ENCODE data around the gene DDX1. TPM values are rescaled to one million over a fixed set of nuclear protein-coding genes. Genes with fewer than 3 reads are reported as not detected.

DDX1 gene
- total and polyA plus RNA-seq, 8 donors = 74.2 to 153 (median 126) TPM

DNA sequence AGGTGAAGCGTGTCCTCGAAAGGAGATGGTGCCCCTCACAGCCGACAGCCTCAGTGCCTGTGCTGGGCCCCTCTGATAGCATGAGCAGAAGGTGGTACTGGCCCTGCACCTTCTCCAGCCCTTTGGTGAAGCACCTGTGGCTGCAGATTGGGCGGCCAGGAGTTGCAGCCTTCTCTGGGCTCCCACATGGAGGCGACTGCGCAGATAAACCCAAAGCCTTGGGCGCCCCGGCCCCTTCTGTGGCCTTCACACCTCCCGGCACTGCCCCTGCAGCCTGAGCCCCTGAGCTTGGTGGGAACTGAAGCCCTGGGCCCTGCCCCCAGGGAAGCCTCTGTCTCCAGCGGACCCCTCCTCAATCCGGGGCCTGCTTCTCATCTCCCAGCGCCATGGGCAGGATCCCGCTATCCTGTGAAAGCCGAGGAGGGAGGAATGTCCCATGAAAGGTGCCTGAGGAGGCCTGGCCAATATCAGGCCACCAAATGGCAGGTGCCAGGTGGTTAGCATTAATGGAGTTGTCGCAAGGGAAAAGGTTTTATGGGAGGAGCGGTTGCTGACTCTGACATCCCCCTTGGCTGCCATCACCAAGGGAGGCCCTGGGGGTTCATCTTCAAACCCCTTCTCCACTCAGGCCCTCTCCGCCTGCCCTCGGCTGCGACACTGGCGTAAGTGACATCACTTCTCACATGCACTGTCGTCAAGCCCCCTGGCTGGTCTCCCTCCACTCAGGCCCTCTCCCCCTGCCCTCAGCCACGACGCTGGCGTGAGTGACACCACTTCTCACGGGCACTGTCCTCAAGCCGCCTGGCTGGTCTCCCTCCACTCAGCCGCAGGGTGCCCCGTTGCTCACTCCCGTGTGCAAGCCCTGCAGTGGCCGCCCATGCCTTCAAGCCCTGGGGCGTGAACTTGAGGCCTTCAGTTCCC is 62.4 kb downstream of the DDX1 start:
- Histone ChIP-seq H3K36me3 (no peaks in the 10 kb centered on the region), H3K27me3 (no peaks in the 10 kb centered on the region), H3K27ac (no peak overlapping the region), H3K4me3 (no peak overlapping the region), H3K9me3 (no peaks in the 10 kb centered on the region), H3K4me1 (no peaks in the 10 kb centered on the region)
- DNase-seq (peak in 1 of 4 donors; percentile 73), ATAC-seq (no peak)
- intact Hi-C loops (cut with DNase I) = no loop called here
- TF ChIP-seq, protein P1, sequence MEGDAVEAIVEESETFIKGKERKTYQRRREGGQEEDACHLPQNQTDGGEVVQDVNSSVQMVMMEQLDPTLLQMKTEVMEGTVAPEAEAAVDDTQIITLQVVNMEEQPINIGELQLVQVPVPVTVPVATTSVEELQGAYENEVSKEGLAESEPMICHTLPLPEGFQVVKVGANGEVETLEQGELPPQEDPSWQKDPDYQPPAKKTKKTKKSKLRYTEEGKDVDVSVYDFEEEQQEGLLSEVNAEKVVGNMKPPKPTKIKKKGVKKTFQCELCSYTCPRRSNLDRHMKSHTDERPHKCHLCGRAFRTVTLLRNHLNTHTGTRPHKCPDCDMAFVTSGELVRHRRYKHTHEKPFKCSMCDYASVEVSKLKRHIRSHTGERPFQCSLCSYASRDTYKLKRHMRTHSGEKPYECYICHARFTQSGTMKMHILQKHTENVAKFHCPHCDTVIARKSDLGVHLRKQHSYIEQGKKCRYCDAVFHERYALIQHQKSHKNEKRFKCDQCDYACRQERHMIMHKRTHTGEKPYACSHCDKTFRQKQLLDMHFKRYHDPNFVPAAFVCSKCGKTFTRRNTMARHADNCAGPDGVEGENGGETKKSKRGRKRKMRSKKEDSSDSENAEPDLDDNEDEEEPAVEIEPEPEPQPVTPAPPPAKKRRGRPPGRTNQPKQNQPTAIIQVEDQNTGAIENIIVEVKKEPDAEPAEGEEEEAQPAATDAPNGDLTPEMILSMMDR (IDR thresholded peaks at IDR 0.05) = no peak

DNA sequence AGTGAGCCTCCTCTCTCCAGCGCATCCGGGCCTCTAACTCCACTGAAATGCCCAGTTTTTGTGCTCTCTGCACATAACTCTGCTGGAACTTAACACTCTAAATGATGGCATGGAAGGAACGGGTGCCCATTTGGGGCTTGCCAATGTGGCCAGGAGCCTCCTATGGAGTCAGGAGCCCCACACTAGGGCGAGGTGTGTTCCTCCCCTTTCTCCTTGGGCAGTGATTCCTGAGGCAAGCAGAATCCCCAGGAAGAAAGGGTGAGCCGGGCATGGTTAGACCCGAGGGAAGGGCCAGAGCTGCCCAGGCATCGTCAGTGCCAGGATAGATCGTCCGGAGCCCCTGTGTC is 63.0 kb downstream of the DDX1 start:
- TF ChIP-seq, protein P1 (IDR thresholded peaks at IDR 0.05) = no peak
- intact Hi-C loops (cut with DNase I) = no loop called here
- H3K27ac ChIP-seq = no peak overlapping the region
- DNase-seq (no peak), ATAC-seq (no peak)
- H3K4me1 ChIP-seq = no peaks in the 10 kb centered on the region
- H3K9me3 ChIP-seq = no peaks in the 10 kb centered on the region
- no peak overlapping the region for H3K4me3 ChIP-seq
- H3K36me3 ChIP-seq = no peaks in the 10 kb centered on the region
- H3K27me3 ChIP-seq = no peaks in the 10 kb centered on the region

DNA sequence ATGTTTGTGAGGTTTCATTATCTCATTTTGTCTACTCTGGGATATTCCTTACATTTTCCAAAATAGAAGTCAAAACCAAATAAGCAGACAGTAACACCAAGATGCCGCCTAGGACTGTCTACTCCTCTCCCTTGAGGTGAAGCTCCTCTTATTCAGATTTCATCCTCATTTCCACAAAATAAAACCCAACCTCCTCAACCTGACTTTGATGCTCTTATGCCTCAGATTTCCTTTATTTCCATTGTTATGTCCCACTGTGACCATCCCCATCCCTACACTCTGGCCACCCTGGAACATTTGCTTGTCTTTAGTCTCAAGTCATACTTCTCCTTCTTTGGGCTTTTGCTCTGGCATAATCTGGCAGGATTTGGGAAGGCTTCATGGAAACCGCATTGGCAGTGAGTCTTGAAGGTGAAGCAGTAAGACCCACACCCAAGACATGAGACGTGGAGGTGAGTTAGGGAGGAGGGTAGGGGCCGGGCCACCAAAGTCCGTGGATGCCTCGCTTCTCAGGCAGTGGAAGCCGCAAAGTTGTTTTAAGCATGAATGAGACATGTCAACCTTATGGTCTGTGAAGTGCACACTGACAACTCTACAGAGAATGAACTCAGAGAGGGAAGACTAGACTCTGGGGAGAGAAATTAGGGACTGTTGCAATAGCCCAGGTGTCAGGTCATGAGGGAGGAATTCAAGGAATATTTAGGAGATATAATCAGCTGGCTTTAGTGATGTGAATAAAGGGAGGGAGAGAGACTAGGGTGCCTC is 63.6 kb downstream of the DDX1 start:
- ATAC-seq (no peak), DNase-seq (no peak)
- no peak overlapping the region for H3K4me3 ChIP-seq
- no peaks in the 10 kb centered on the region for H3K4me1 ChIP-seq
- H3K27ac ChIP-seq = no peak overlapping the region
- H3K27me3 ChIP-seq = no peaks in the 10 kb centered on the region
- intact Hi-C loops (cut with DNase I) = no loop called here
- no peaks in the 10 kb centered on the region for H3K36me3 ChIP-seq
- H3K9me3 ChIP-seq = no peaks in the 10 kb centered on the region
- TF ChIP-seq, protein P1 (IDR thresholded peaks at IDR 0.05) = no peak

DNA sequence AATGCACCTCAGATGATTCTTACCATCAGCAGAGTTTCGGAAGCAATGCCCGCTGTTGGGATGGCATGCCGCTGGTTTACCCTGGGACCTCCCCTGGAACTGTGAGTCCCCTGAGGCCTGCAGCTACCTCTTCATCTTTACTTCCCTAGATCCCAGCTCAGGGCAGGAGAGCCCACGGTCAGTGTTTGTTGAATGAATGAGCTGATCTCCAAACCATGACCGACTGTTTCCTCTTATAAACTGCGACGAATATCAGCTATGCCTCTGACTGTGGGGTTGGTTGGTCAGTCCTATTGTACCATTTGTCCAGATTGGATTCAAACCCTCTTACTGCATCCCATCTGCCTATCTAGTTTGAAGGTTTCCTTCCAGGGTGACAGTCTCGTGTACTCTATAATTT is 64.4 kb downstream of the DDX1 start:
- no peak for DNase-seq
- Histone ChIP-seq H3K36me3 (no peaks in the 10 kb centered on the region), H3K4me1 (no peaks in the 10 kb centered on the region), H3K27ac (no peak overlapping the region), H3K4me3 (no peak overlapping the region), H3K9me3 (no peaks in the 10 kb centered on the region), H3K27me3 (no peaks in the 10 kb centered on the region)
- no peak for ATAC-seq
- intact Hi-C loops (cut with DNase I) = no loop called here
- TF ChIP-seq, protein P1 (IDR thresholded peaks at IDR 0.05) = no peak

DNA sequence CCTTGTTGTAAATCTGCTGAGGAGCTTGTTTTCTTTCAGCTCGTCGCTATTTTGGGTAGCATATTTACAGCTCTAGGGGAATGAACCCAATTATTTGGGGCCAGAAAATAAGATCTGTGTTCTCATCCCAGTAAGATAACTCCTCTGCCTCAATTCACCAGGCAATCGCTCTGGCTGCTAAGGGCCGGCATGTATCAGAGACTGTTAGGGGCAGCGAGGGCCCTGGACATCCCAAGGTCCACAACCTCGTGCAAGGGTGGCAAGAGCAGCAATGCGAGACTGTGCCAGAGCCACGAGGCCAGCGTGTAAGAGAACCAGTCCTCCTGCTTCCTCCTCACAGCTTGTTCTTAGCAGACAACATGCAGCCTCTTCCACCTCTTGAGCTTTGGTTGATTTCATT is 66.1 kb downstream of the DDX1 start:
- ATAC-seq = no peak
- Histone ChIP-seq H3K4me3 (no peak overlapping the region), H3K27me3 (no peaks in the 10 kb centered on the region), H3K9me3 (no peaks in the 10 kb centered on the region), H3K36me3 (no peaks in the 10 kb centered on the region), H3K4me1 (no peaks in the 10 kb centered on the region), H3K27ac (no peak overlapping the region)
- TF ChIP-seq, protein P1 (IDR thresholded peaks at IDR 0.05) = no peak
- intact Hi-C loops (cut with DNase I) = no loop called here
- DNase-seq = no peak

Data from left lung (tissue), 10 donors.